ENCODE data around the gene FOXF2.

FOXF2 gene

DNA sequence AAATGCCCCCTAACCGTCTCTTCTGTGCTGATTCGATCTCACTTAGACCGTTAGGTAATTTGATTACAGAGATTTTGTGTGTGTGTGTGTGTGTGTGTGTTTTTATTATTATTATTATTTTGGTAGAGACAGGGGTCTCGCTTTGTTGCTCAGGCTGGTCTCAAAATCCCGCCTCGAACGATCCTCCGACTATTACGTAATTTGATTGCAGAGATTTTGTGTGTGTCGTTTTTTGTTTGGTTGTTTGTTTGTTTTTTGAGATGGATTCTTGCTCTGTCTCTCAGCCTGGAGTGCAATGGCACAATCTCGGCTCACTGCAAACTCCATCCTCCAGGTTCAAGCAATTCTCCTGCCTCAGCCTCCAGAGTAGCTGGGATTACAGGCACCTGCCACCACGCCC, 28.3 kb downstream of the FOXF2 start:
- DNase-seq (ENCODE audit: insufficient read length) = no peak
- no peak for FAIRE-seq
- TF ChIP-seq POLR2AphosphoS5 (IDR thresholded peaks at IDR 0.05; ENCODE audit: low read depth, low read length) = no peak
- TF ChIP-seq POLR2A (IDR thresholded peaks at IDR 0.05; ENCODE audit: low read depth, low read length) = no peak
- no peak for TF ChIP-seq TAF1 (IDR thresholded peaks at IDR 0.05; ENCODE audit: borderline replicate concordance, low read depth, low read length)

DNA sequence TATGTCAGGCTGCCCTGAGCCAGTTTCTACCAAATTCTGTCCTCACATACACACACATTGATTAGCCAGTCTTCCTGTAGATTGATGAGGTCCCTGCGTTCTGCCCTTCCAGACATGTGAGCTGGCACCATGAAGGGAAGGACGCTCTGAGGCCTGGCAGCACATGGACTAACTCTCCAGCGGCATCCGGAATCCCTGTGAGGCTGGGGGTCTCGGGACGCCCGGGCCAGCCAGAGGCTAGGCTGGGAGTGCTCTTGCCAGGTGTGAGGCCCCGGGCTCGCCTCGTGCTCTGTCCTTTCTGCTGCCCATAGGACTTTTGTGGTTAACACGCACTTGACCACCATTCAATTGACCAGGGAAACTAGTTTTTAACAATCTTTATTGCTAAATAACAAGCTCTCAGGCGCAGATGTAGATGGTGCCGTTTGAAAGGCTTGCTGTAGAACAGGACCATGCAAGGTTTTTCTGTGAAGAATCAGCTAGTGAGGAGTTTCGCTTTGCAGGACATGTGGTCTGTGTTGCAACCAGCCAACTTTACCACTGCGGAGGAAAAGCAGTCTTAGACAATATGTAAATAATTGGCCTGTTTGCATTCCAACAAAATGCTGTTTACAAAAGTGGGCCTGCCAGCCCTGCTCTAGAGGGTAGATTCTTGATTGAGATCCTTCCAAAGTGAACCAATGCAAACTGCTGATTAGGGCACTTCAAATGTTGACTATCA, 29.3 kb downstream of the FOXF2 start:
- no peak for TF ChIP-seq POLR2AphosphoS5 (IDR thresholded peaks at IDR 0.05; ENCODE audit: low read depth, low read length)
- no peak for TF ChIP-seq POLR2A (IDR thresholded peaks at IDR 0.05; ENCODE audit: low read depth, low read length)
- DNase-seq (ENCODE audit: insufficient read length) (no peak), FAIRE-seq (no peak)

GRCh38 chr6:1420382-1420781, 31.0 kb downstream of the FOXF2 start:
- TF ChIP-seq TAF1 (IDR thresholded peaks at IDR 0.05; ENCODE audit: borderline replicate concordance, low read depth, low read length) = no peak
- TF ChIP-seq POLR2A (IDR thresholded peaks at IDR 0.05; ENCODE audit: low read depth, low read length) = no peak
- TF ChIP-seq POLR2AphosphoS5 (IDR thresholded peaks at IDR 0.05; ENCODE audit: low read depth, low read length) = no peak
- FAIRE-seq (no peak), DNase-seq (ENCODE audit: insufficient read length) (no peak)

DNA sequence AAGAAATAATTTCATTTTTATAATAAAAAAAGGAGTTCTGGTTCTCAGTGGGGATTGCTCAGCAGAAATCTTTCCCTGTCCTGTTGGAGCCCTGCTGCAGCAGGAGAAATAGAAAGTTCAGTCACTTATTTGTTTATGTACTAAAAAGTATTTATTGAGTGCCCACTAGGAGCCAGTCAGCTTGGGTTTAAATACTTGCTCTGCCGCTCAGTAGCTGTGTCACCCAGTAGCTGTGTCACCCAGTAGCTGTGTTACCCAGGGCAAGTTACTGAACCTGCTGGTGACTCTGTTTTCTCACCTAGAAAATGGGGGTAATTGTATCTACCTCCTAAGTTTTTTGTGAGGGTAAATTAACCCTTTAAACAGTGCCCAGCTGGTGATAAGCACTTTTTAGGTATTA, 32.9 kb downstream of the FOXF2 start:
- TF ChIP-seq POLR2A (IDR thresholded peaks at IDR 0.05; ENCODE audit: low read depth, low read length) (no peak), TAF1 (IDR thresholded peaks at IDR 0.05; ENCODE audit: borderline replicate concordance, low read depth, low read length) (no peak), POLR2AphosphoS5 (IDR thresholded peaks at IDR 0.05; ENCODE audit: low read depth, low read length) (no peak)
- FAIRE-seq = no peak

GRCh38 chr6:1423578-1423977, 34.2 kb downstream of the FOXF2 start:
- FAIRE-seq = no peak
- no peak for DNase-seq (ENCODE audit: insufficient read length)
- no peak for TF ChIP-seq TAF1 (IDR thresholded peaks at IDR 0.05; ENCODE audit: borderline replicate concordance, low read depth, low read length)
- TF ChIP-seq POLR2A (IDR thresholded peaks at IDR 0.05; ENCODE audit: low read depth, low read length) = no peak
- no peak for TF ChIP-seq POLR2AphosphoS5 (IDR thresholded peaks at IDR 0.05; ENCODE audit: low read depth, low read length)

More for the DNA sequence above, 32.9 kb downstream of the FOXF2 start:
- DNase-seq (ENCODE audit: insufficient read length) = no peak

GRCh38 chr6:1424306-1424927, 35.0 kb downstream of the FOXF2 start:
- no peak for TF ChIP-seq POLR2A (IDR thresholded peaks at IDR 0.05; ENCODE audit: low read depth, low read length)
- TF ChIP-seq TAF1 (IDR thresholded peaks at IDR 0.05; ENCODE audit: borderline replicate concordance, low read depth, low read length) = no peak
- TF ChIP-seq POLR2AphosphoS5 (IDR thresholded peaks at IDR 0.05; ENCODE audit: low read depth, low read length) = no peak
- DNase-seq (ENCODE audit: insufficient read length) (peak; percentile 47), FAIRE-seq (peak; percentile 96)

DNA sequence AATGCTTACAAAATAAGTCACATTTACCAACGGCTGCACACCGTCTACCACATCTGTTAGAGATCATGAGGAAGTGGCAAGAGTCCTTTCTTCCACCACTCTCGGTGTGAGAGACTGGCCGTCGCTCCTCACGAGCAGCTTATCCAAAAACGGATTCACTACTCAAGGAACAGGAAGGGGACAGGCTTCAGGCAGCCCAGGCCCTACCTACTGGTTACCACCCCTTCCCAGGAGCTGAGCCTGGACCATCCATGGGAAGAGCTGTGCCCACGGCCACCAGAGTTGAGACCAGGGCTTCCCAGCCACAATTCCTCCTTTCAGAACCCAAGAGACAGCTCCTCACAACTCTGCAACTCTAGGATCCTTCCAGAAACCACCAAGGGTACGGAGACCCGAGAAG, 37.0 kb downstream of the FOXF2 start:
- TF ChIP-seq POLR2AphosphoS5 (IDR thresholded peaks at IDR 0.05; ENCODE audit: low read depth, low read length) (no peak), TAF1 (IDR thresholded peaks at IDR 0.05; ENCODE audit: borderline replicate concordance, low read depth, low read length) (no peak), POLR2A (IDR thresholded peaks at IDR 0.05; ENCODE audit: low read depth, low read length) (no peak)
- FAIRE-seq = no peak
- no peak for DNase-seq (ENCODE audit: insufficient read length)

DNA sequence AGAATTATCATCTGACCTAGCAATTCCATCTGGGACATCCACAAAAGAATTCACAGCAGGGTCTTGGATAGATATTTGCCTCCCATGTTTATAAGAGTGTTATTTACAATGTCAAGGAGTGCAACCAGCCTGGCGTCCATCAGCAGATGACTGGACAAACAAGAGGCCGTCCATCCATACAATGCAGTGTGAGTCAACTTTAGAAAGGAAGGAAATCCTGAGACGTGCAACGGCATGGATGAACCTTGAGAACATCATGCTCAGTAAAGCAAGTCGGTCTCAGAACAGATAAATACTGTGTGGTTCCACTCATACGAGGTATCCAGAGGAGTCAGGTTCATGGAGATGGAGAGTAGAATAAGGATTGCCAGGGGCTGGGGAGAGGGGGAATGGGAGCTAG, 46.4 kb downstream of the FOXF2 start:
- DNase-seq (ENCODE audit: insufficient read length) (no peak), FAIRE-seq (no peak)
- TF ChIP-seq TAF1 (IDR thresholded peaks at IDR 0.05; ENCODE audit: borderline replicate concordance, low read depth, low read length) (no peak), POLR2A (IDR thresholded peaks at IDR 0.05; ENCODE audit: low read depth, low read length) (no peak), POLR2AphosphoS5 (IDR thresholded peaks at IDR 0.05; ENCODE audit: low read depth, low read length) (no peak)

- FAIRE-seq (peak; percentile 42), DNase-seq (ENCODE audit: insufficient read length) (peak; percentile 48)
- TF ChIP-seq POLR2AphosphoS5 (IDR thresholded peaks at IDR 0.05; ENCODE audit: low read depth, low read length) (no peak), POLR2A (IDR thresholded peaks at IDR 0.05; ENCODE audit: low read depth, low read length) (no peak), TAF1 (IDR thresholded peaks at IDR 0.05; ENCODE audit: borderline replicate concordance, low read depth, low read length) (no peak)
These were observed 47.2 kb downstream of the FOXF2 start for GRCh38 chr6:1436334-1437306.

DNA sequence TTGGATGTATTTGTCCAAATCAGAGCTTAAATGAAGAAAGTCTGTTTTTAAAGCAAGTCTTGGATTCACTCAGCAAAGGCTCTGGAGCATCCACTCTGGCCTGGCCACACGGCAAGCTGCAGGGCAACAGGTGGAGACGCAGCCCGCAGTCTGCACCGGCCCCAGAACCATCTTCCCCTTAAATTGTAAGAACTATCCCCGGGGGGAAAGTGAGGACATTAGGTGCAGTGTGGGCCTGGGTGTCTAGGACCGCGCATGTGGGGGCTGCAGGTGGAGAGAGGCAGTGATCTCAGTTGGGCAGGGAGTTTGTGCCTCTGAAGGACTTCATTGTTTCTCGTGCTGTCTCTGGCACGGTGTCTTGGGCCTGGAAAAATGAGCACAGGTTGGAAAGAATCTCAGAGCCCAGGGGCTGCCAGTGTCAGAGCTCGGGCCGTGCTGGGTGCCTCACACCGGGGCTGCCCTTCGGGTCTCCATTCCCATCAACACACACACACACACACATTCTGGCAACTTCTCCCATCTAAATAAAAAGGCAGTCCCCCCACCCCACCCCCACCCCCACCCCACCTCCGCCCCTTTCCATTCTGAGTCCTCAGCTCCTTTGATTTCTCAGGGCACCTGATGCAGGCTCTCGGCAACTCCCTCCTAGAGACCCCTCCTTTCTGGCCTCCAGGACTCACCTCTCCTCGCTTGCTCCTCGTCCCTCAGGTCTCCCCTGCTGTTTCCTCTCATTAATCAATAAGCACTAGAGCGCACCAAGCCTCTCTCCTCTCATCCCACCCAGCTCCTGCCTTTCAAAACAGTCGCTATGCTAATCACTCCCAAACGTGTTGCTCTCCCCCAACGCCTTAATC, 48.4 kb downstream of the FOXF2 start:
- TF ChIP-seq POLR2AphosphoS5 (IDR thresholded peaks at IDR 0.05; ENCODE audit: low read depth, low read length) (no peak), TAF1 (IDR thresholded peaks at IDR 0.05; ENCODE audit: borderline replicate concordance, low read depth, low read length) (no peak), POLR2A (IDR thresholded peaks at IDR 0.05; ENCODE audit: low read depth, low read length) (no peak)
- DNase-seq (ENCODE audit: insufficient read length) (no peak), FAIRE-seq (no peak)

Data from GM12892 (cell line).